LNCAP (cell line): ENCODE results near the gene TMEM253.

ENCODE experiments used
- CTCF ChIP-seq: fragments of 450-650 bp; IDR thresholded peaks from 2 replicates; pipeline ENCODE4 v1.5.1; 2017; ENCODE audit warnings: mild to moderate bottlenecking

Gene TMEM253

GRCh38 chr14:21081521-21082142 is 19.2 kb upstream of the TMEM253 start:
- no peak for TF ChIP-seq CTCF

DNA sequence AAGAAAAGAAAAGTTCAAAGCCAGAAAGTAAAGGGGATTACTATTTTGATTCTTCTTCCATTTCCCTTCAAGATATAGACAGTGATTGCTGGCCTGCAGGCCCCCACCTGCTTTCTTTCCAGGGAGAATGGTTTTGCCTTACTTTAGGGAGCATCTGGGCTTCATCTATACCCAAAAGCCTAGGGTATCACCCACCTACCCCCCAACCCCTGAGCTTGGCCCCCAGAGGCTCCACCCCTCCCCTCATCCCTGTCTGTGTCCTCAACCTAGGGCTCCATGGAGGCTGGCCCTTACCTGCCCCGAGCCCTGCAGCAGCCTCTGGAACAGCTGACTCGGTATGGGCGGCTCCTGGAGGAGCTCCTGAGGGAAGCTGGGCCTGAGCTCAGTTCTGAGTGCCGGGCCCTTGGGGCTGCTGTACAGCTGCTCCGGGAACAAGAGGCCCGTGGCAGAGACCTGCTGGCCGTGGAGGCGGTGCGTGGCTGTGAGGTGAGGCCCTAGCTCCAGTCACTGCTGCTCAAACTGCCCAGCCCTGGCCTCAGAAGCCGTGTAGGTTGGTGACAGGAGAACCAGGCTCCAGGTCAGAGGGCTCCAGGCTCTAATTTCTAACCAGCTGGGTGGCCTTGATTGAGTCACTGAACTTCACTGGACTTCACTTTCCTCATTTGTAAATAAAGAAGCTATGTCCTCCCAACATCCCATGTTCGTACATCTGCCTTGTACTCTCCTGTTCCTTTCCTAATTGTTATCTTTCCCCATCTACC is 17.1 kb upstream of the TMEM253 start:
- TF ChIP-seq CTCF, result no peak

GRCh38 chr14:21084396-21084795 is 16.5 kb upstream of the TMEM253 start:
- no peak for TF ChIP-seq CTCF

DNA sequence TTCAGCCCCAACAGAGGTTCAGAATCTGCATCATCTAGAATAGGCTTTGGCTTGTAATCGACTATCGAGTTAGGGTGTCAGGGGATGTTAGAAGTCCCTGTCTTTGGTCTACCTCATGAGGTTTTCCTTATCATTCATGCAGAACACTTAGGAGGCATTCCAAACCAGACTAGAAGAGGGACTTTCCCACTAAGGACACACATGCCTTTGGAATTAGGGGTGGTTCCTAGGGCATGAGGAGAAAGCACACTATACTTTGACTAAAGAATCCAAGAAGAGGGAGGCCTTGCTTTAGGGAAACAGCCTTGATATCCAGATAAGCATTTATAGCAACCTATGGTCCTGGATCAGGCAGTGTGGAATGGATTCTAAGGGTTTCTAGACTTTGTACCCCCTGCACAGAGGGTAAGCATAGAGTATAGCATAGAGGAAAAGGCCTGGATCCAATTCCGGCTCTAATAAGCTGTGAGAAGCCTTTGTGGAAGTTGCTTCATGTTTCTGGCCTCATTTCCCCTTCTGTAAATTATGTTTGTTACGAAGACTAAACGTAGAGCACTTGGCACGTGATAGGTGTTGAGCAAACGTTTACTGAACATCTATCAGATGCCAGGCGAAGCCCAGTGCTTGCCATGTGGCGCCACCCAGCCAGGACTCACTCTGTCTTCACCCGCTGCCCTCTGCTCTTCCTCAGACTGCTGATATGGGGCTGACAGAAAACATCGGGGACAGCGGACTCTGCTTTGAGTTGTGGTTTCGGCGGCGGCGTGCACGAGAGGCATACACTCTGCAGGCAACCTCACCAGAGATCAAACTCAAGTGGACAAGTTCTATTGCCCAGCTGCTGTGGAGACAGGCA is 15.6 kb upstream of the TMEM253 start:
- no peak for TF ChIP-seq CTCF

DNA sequence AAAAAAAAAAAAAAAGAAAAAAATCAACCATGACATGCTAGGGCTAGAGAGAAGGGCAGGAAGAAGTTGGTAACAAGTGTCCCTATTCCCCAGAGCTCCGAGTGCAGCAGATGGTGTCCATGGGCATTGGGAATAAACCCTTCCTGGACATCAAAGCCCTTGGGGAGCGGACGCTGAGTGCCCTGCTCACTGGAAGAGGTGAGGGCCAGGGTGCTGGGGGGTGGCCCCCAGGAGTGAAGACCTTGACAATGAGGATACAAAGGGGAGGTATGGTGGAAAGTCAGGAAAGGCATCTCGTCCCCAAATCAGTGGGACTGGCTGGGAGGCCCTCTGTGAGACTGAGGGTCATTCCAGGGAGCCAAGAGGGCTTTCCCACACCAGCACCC is 14.0 kb upstream of the TMEM253 start:
- no peak for TF ChIP-seq CTCF

GRCh38 chr14:21087294-21088091 is 13.4 kb upstream of the TMEM253 start:
- TF ChIP-seq CTCF, result no peak

DNA sequence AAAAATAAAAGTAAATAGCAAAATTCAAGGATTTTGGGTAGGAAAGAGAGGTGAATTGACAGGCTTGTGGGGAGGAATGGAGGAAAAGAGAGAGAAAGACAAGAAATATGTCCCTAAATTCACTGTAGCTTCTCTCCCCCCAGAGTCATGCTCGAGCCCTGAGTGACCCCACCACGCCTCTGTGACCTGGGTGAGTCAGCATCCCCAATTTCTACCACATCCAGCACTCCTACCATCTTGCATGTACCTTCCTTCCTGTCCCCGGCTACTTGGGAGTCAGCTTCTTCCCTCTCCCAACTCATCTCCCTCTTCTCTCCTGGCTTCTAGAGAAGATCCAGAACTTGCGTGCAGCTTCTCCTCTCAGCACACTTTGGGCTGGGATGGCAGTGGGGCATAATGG is 12.2 kb upstream of the TMEM253 start:
- TF ChIP-seq CTCF, result no peak
